Thyroid gland (tissue), 4 donors: Measurements from ENCODE around the gene TBC1D8.

Source experiments
- POLR2A ChIP-seq, 2 donors: fragments of 450-650 bp; IDR thresholded peaks; one replicate each; pipeline ENCODE4 v1.6.1; 2017; ENCODE audit warnings: antibody characterized with exemption in 2 of 2, mild to moderate bottlenecking in 2 of 2, moderate library complexity in 1 of 2
- TF ChIP-seq, protein P1 (sequence below), 6 experiments: fragments of 200-600 bp in 3 of 6; fragments of 450-650 bp in 3 of 6; sonication (generic) in 3 of 6; IDR thresholded peaks; one replicate each; pipeline ENCODE4 v1.5.1; 2016 to 2019; ENCODE audit warnings: antibody characterized with exemption in 6 of 6, mild to moderate bottlenecking in 2 of 6, inconsistent platforms in 1 of 6, moderate library complexity in 1 of 6

DNA sequence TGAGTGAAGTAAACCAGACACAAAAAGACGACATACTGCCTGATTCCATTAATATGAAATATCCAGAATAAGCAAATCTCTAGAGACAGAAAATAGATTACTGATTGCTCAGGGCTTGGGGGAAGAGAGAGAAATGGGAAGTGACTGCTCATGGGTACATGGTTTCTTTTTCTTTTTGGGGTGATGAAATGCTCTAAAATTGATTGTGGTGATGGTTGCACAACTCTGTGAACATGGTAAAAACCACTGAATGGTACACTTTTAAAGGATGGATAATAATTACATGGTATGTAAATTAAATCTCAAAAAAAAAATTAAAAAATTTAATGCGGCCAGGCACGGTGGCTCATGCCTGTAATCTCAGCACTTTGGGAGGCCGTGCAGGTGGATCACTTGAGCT lies 109.8 kb downstream of the TBC1D8 start:
- TF ChIP-seq, protein P1, sequence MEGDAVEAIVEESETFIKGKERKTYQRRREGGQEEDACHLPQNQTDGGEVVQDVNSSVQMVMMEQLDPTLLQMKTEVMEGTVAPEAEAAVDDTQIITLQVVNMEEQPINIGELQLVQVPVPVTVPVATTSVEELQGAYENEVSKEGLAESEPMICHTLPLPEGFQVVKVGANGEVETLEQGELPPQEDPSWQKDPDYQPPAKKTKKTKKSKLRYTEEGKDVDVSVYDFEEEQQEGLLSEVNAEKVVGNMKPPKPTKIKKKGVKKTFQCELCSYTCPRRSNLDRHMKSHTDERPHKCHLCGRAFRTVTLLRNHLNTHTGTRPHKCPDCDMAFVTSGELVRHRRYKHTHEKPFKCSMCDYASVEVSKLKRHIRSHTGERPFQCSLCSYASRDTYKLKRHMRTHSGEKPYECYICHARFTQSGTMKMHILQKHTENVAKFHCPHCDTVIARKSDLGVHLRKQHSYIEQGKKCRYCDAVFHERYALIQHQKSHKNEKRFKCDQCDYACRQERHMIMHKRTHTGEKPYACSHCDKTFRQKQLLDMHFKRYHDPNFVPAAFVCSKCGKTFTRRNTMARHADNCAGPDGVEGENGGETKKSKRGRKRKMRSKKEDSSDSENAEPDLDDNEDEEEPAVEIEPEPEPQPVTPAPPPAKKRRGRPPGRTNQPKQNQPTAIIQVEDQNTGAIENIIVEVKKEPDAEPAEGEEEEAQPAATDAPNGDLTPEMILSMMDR (IDR thresholded peaks at IDR 0.05): no peak
- TF ChIP-seq POLR2A (IDR thresholded peaks at IDR 0.05): no peak
